HEK293T (cell line): Measurements from ENCODE around the gene KIF1C.

Experiments used
- ARNT ChIP-seq: fragments of 450-650 bp; IDR thresholded peaks from 2 replicates; pipeline ENCODE4 v1.6.1; 2017; ENCODE audit warnings: mild to moderate bottlenecking
- BHLHE40 ChIP-seq: fragments of 450-650 bp; IDR thresholded peaks from 2 replicates; pipeline ENCODE4 v1.6.1; 2016; ENCODE audit warnings: mild to moderate bottlenecking, moderate library complexity, borderline replicate concordance
- CTBP1 ChIP-seq: fragments of 450-650 bp; IDR thresholded peaks from 2 replicates; pipeline ENCODE4 v1.6.1; 2016; ENCODE audit warnings: borderline replicate concordance
- ELF4 ChIP-seq: fragments of 450-650 bp; IDR thresholded peaks from 2 replicates; pipeline ENCODE4 v1.6.1; 2017; ENCODE audit warnings: antibody characterized with exemption
- FOXA1 ChIP-seq: fragments of 450-650 bp; IDR thresholded peaks from 2 replicates; pipeline ENCODE4 v1.6.1; 2016; ENCODE audit warnings: mild to moderate bottlenecking
- FOXK2 ChIP-seq: fragments of 450-650 bp; IDR thresholded peaks from 2 replicates; pipeline ENCODE4 v1.6.1; 2016; ENCODE audit warnings: mild to moderate bottlenecking
- FOXM1 ChIP-seq: fragments of 450-650 bp; IDR thresholded peaks from 2 replicates; pipeline ENCODE4 v1.6.1; 2017; ENCODE audit warnings: mild to moderate bottlenecking, borderline replicate concordance
- HDGF ChIP-seq: fragments of 450-650 bp; IDR thresholded peaks from 2 replicates; pipeline ENCODE4 v1.6.1; 2017; ENCODE audit warnings: antibody characterized with exemption, borderline replicate concordance
- PKNOX1 ChIP-seq: fragments of 450-650 bp; IDR thresholded peaks from 2 replicates; pipeline ENCODE4 v1.6.1; 2016
- SP1 ChIP-seq: fragments of 450-650 bp; IDR thresholded peaks from 2 replicates; pipeline ENCODE4 v1.6.1; 2017
- SUZ12 ChIP-seq: fragments of 450-650 bp; IDR thresholded peaks from 2 replicates; pipeline ENCODE4 v1.6.1; 2016; ENCODE audit warnings: mild to moderate bottlenecking

GRCh38 chr17:4974115-4974670, 23.6 kb upstream of the KIF1C start:
- TF ChIP-seq SP1 (no peak), ARNT (no peak), SUZ12 (no peak), FOXK2 (no peak), BHLHE40 (no peak), CTBP1 (no peak), FOXA1 (no peak), ELF4 (no peak), PKNOX1 (no peak), FOXM1 (no peak), HDGF (no peak)
